Fibroblast of mammary gland (primary cell): Measurements from ENCODE around the gene KLHL29.
A peak's percentile ranks its signal among the peaks of the same experiment; 100 is the strongest.
"Not testable (repeated sequence)": the region's sequence is repeated elsewhere in the genome, so short reads cannot be mapped to it uniquely, and the experiment has no call there.

Experiments
- DNase-seq: peaks from one replicate; pipeline ENCODE4 v3.0.0-alpha.2; 2010; ENCODE audit warnings: low read depth
- H3K4me3 ChIP-seq: 2 replicates; pipeline ENCODE4 v1.5.1; 2011; ENCODE audit warnings: low read depth, mild to moderate bottlenecking, low read length, moderate library complexity; ENCODE audit not compliant: control insufficient read depth
- CTCF ChIP-seq: conservative IDR thresholded peaks from 2 replicates; pipeline ENCODE4 v1.5.1; 2011; ENCODE audit warnings: low read depth, low read length, inconsistent platforms; ENCODE audit not compliant: control insufficient read depth, insufficient read depth

The KLHL29 gene

GRCh38 chr2:23384551-23385343 is at the start of gene KLHL29:
KLHL29 (plus strand) TSS chr2:23385179; CDS start chr2:23562197, 177,018 bp downstream.
- no peak for TF ChIP-seq CTCF
- peak within 1 kb of the TSS; percentile 65 for H3K4me3 ChIP-seq
- DNase-seq, result peak; percentile 61

GRCh38 chr2:23335550-23335949 is 49.4 kb upstream of the KLHL29 start:
- DNase-seq, result no peak
- no peak for TF ChIP-seq CTCF

GRCh38 chr2:23342075-23342474 is 42.9 kb upstream of the KLHL29 start:
- DNase-seq, result no peak
- H3K4me3 ChIP-seq, result no peak overlapping the region
- no peak for TF ChIP-seq CTCF

More at GRCh38 chr2:23335550-23335949, 49.4 kb upstream of the KLHL29 start:
- H3K4me3 ChIP-seq, result no peak overlapping the region

- TF ChIP-seq CTCF, result no peak
- no peak overlapping the region for H3K4me3 ChIP-seq
- DNase-seq, result no peak
Observed at GRCh38 chr2:23346029-23346428, 39.0 kb upstream of the KLHL29 start.

GRCh38 chr2:23346781-23347180 is 38.2 kb upstream of the KLHL29 start:
- no peak overlapping the region for H3K4me3 ChIP-seq
- DNase-seq, result no peak
- no peak for TF ChIP-seq CTCF

- no peak overlapping the region for H3K4me3 ChIP-seq
- no peak for DNase-seq
Observed at GRCh38 chr2:23347471-23348092, 37.4 kb upstream of the KLHL29 start.

GRCh38 chr2:23348093-23348481 is 36.9 kb upstream of the KLHL29 start:
- not testable (repeated sequence) for H3K4me3 ChIP-seq, DNase-seq

More at GRCh38 chr2:23347471-23348092, 37.4 kb upstream of the KLHL29 start:
- TF ChIP-seq CTCF, result no peak
